ENCODE results near the gene P2RY8. TPM values are rescaled to one million over a fixed set of nuclear protein-coding genes. Genes with fewer than 3 reads are reported as not detected.

P2RY8 gene
- total and polyA plus RNA-seq, 2 of the 4 experiments (the other 2 are of a cell fraction) = not detected

- H3K4me3 ChIP-seq (ENCODE audit: insufficient read depth, low read depth, low read length) = no peak overlapping the region
- 13% methylated on average over 3 of the region's 8 CpGs; no CpG with 5 or more reads in 1 of the 2 experiments for WGBS, 2 experiments (ENCODE audit: extremely low coverage in 2 of 2, insufficient read length in 1 of 2)
- dilution Hi-C loops (cut with HindIII; ENCODE audit: low sequenced_read_pairs, unreplicated experiment) = no loop called here
- H2BK120ac ChIP-seq (ENCODE audit: low read depth, low read length) = no peak overlapping the region
- 0 out of 2 replicates have a peak, but pooled peaks cover 1% of the 10 kb centered on the region for H3K9me3 ChIP-seq (ENCODE audit: control insufficient read depth, insufficient read depth, low read length)
- no peak overlapping the region for H3K23ac ChIP-seq (ENCODE audit: low read depth, low read length)
- no peak overlapping the region for H3K4ac ChIP-seq (ENCODE audit: low read depth, low read length)
- TF ChIP-seq POLR2A (IDR thresholded peaks at IDR 0.05; ENCODE audit: low read depth, low read length) (no peak), RAD21 (IDR thresholded peaks at IDR 0.05; ENCODE audit: low read length) (no peak), RCOR1 (IDR thresholded peaks at IDR 0.05; ENCODE audit: insufficient replicate concordance, low read length) (no peak), CHD1 (IDR thresholded peaks at IDR 0.05; ENCODE audit: low read depth, low read length) (no peak)
- no peak overlapping the region for H4K8ac ChIP-seq (ENCODE audit: low read depth in 2 of 2, low read length in 2 of 2)
- ATAC-seq (ENCODE audit: low read depth) = no peak
- no peak overlapping the region for H3K56ac ChIP-seq (ENCODE audit: extremely low read depth, insufficient read depth, low read length)
- no peaks in the 10 kb centered on the region for H3K4me1 ChIP-seq (ENCODE audit: control insufficient read depth, insufficient read depth, low read length)
- H2BK5ac ChIP-seq (ENCODE audit: low read depth, low read length, poor library complexity, severe bottlenecking) = no peak overlapping the region
- no peak overlapping the region for H3K4me2 ChIP-seq (ENCODE audit: low read depth, low read length)
- no peaks in the 10 kb centered on the region for H3K79me1 ChIP-seq (ENCODE audit: low read depth in 1 of 2, low read length in 2 of 2)
- H2BK20ac ChIP-seq (ENCODE audit: low read depth, low read length) = no peak overlapping the region
- H3K14ac ChIP-seq (replicated peaks; ENCODE audit: low read depth, low read length) = no peak overlapping the region
- no TSS peak for BruUV-seq (replicated peaks)
- no peak overlapping the region for H2AFZ ChIP-seq (replicated peaks; ENCODE audit: low read length, poor library complexity)
- in situ Hi-C loops (cut with MboI; ENCODE audit: low sequenced_read_pairs) = no loop called here
- H3K36me3 ChIP-seq (ENCODE audit: control insufficient read depth, insufficient read depth, low read length) = no peaks in the 10 kb centered on the region
- H4K20me1 ChIP-seq (ENCODE audit: insufficient read depth, low read length) = no peaks in the 10 kb centered on the region
- intact Hi-C loops (cut with micrococcal nuclease) = no loop called here
- no peak overlapping the region for H2AK5ac ChIP-seq (ENCODE audit: low read depth, low read length)
- H3K18ac ChIP-seq (ENCODE audit: low read depth, low read length) = no peak overlapping the region
- no peaks in the 10 kb centered on the region for H3K9me1 ChIP-seq (ENCODE audit: insufficient read depth, low read length)
- H2AK9ac ChIP-seq (replicated peaks; ENCODE audit: low read depth, low read length, poor library complexity) = no peak overlapping the region
- DNase-seq = no peak
- no peak overlapping the region for H3K9ac ChIP-seq (ENCODE audit: low read depth, low read length)
- ChIA-PET CTCF (no interaction called here), POLR2A (ENCODE audit: unreplicated experiment) (no interaction called here)
- no peak overlapping the region for H4K91ac ChIP-seq (ENCODE audit: insufficient read depth, low read depth, low read length)
- H2BK15ac ChIP-seq (ENCODE audit: low read depth, low read length) = no peak overlapping the region
- H4K5ac ChIP-seq (ENCODE audit: low read depth, low read length) = no peak overlapping the region
- no peak overlapping the region for H3K27ac ChIP-seq (ENCODE audit: insufficient read depth, low read length)
- no peaks in the 10 kb centered on the region for H3K27me3 ChIP-seq (ENCODE audit: control insufficient read depth, insufficient read depth, low read length)
These were observed 56.8 kb downstream of the P2RY8 start for GRCh38 chrX:1480082-1480785.
